Kidney (tissue), 14 donors: ENCODE data around the gene ADCY2. TPM values are rescaled to one million over a fixed set of nuclear protein-coding genes. Genes with fewer than 3 reads are reported as not detected.

Experiments used
- DNase-seq, 5 donors: peaks; one replicate each; pipeline ENCODE4 v3.0.0-alpha.2; 2013 to 2020
- FAIRE-seq: peaks from 2 replicates; lab custom pipeline; 2012; peaks lifted over from hg19 to GRCh38; lab: Jason Lieb, UNC
- H3K27ac ChIP-seq, 2 donors: one replicate each; pipeline ENCODE4 v1.7.0; 2013; ENCODE audit warnings: low read depth in 2 of 2, low read length in 2 of 2, inconsistent platforms in 1 of 2
- H3K27me3 ChIP-seq: one replicate; pipeline ENCODE4 v1.7.1; 2013; ENCODE audit warnings: low read length, inconsistent platforms; ENCODE audit not compliant: control insufficient read depth, insufficient read depth
- H3K36me3 ChIP-seq, 3 donors: one replicate each; pipeline versions ENCODE4 v1.7.0 to v1.7.1; 2013; ENCODE audit warnings: low read length in 3 of 3, control low read depth in 1 of 3, inconsistent platforms in 1 of 3; ENCODE audit not compliant: insufficient read depth in 3 of 3, control insufficient read depth in 2 of 3
- H3K4me1 ChIP-seq, 3 donors: one replicate each; pipeline versions ENCODE4 v1.7.0 to v1.7.1; 2013; ENCODE audit warnings: low read length in 3 of 3, inconsistent platforms in 1 of 3, low read depth in 1 of 3; ENCODE audit not compliant: control insufficient read depth in 2 of 3, insufficient read depth in 2 of 3
- H3K4me3 ChIP-seq, 3 donors: one replicate each; pipeline versions ENCODE4 v1.7.0 to v1.8.1; 2013; ENCODE audit warnings: low read length in 3 of 3, control low read depth in 1 of 3, inconsistent platforms in 1 of 3
- H3K9ac ChIP-seq, 3 donors: one replicate each; pipeline versions ENCODE4 v1.7.0 to v1.7.1; 2013; ENCODE audit warnings: low read length in 3 of 3, control low read depth in 1 of 3, inconsistent platforms in 1 of 3
- H3K9me3 ChIP-seq, 3 donors: one replicate each; pipeline versions ENCODE4 v1.7.0 to v1.7.1; 2013; ENCODE audit warnings: low read length in 3 of 3, control low read depth in 1 of 3, inconsistent platforms in 1 of 3; ENCODE audit not compliant: control insufficient read depth in 2 of 3, insufficient read depth in 1 of 3
- CTCF ChIP-seq: IDR thresholded peaks from 3 replicates; pipeline ENCODE4 v1.5.1; 2012; ENCODE audit warnings: mild to moderate bottlenecking, moderate library complexity, borderline replicate concordance; ENCODE audit not compliant: insufficient read depth; ENCODE audit errors: extremely low read depth
- intact Hi-C: fragments of 100-400 bp; cut with DNase I; formaldehyde crosslinking; loops from one replicate; pipeline ENCODE4 v1.11.1; 2022
- polyA plus RNA-seq: library from polyadenylated mRNA; stranded (reverse); fragments of 350-450 nt; fragmentation: Illumina TruSeq; extraction: RNeasy Lipid Tissue Mini Kit (QIAGEN cat#74804); gene quantifications from one replicate; pipeline ENCODE4 v1.2.3, GENCODE V29; 2014; ENCODE audit warnings: low read depth, low replicate concordance; ENCODE audit not compliant: insufficient read depth
- total RNA-seq: library from RNA; stranded (reverse); fragmentation: NEBNext Ultra II Directional; extraction: Animal tissue kit (Norgen Biotek cat#: 25700); gene quantifications from one replicate; pipeline ENCODE4 v1.2.1, GENCODE V29; 2021
- donor health status: control.
- donor health status: control.
- donor health status: control.
- donor health status: control.
- donor health status: control.
- donor health status: DM: yes; HTN: yes; CAD: no.
- donor health status: Normal renal cell carcinoma (clear cell type).

The ADCY2 gene
- total and polyA plus RNA-seq, 2 donors from 2014 or later = 0.17 to 2.2 TPM

- Histone ChIP-seq H3K27ac (no peak overlapping the region), H3K9me3 (no peaks in the 10 kb centered on the region), H3K9ac (no peak overlapping the region), H3K36me3 (no peaks in the 10 kb centered on the region), H3K27me3 (no peaks in the 10 kb centered on the region), H3K4me1 (no peaks in the 10 kb centered on the region), H3K4me3 (no peak overlapping the region)
- FAIRE-seq (no peak), DNase-seq (no peak)
- intact Hi-C loops = no loop called here
- TF ChIP-seq CTCF = no peak
Measured at GRCh38 chr5:7741415-7742065, 345.6 kb downstream of the ADCY2 start.

DNA sequence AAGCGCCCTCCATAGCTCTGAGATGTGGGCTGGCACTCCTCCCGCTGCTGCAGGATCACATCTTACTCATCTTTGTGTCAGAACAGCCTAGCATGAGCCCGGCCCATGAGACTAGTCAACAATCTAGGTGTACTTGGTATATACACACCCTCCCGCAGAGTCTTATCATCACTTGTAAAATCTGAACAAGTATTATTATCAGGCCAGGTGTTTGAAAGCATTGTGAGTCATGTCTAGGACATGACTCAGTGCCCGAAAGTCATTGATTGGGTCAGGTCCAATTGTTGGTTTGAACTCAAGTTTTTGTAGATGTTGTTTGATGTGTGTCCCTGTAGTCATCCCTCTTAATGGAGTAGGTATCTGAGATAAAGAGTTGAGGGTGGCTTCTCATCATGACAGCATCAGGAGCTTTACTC is 346.3 kb downstream of the ADCY2 start:
- Histone ChIP-seq H3K4me1 (no peaks in the 10 kb centered on the region), H3K9me3 (no peaks in the 10 kb centered on the region), H3K36me3 (no peaks in the 10 kb centered on the region), H3K4me3 (no peak overlapping the region), H3K27ac (no peak overlapping the region), H3K9ac (no peak overlapping the region), H3K27me3 (no peaks in the 10 kb centered on the region)
- FAIRE-seq (no peak), DNase-seq (no peak)
- intact Hi-C loops = no loop called here
- TF ChIP-seq CTCF = no peak

DNA sequence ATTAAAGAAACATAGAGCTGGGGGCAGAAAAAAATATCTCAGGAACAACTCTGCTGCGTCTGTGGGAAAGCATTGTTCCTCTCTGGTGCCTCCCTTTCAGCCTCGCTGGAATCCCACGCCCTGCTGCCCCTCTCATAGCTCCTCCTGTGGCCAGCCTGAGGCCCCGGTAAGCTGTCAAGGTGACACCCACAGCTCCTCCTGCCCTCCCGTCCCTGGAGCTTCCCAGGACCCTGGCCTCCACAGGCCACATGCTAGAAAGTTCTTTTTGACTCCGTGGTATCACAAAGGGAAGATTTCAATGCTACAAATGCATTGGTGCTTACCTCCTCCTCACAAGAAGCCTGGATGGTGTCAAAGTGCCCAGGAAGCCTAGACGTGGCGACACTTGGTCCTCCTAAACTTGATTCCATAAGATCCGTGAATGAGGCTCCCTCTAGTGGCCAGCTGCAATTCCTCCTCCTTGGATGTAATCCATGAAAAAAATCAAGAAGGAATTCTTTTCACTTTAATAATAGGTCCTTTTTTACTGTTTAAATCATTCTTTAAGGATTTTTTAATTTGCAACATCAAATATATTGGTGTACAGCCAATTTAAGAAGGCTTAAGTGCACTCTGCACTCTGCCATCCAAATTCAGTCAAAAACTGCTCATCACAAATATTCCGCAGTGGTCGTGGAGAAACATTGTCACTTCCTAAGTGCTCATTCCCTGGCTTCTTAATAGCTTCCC is 350.1 kb downstream of the ADCY2 start:
- Histone ChIP-seq H3K27me3 (no peaks in the 10 kb centered on the region), H3K36me3 (no peaks in the 10 kb centered on the region), H3K27ac (no peak overlapping the region), H3K4me3 (no peak overlapping the region), H3K4me1 (no peaks in the 10 kb centered on the region), H3K9me3 (no peaks in the 10 kb centered on the region), H3K9ac (no peak overlapping the region)
- DNase-seq = peak in 4 of 5 donors; percentile 72 to 85 (median 81)
- peak; percentile 70 for TF ChIP-seq CTCF
- no peak for FAIRE-seq
- intact Hi-C loops = no loop called here
